Stomach smooth muscle (tissue), 2 donors: ENCODE measurements around the gene LRP1.

Source experiments
- H3K27ac ChIP-seq: one replicate; pipeline ENCODE4 v1.7.0; 2013; ENCODE audit warnings: mild to moderate bottlenecking, low read length, inconsistent platforms
- H3K27me3 ChIP-seq, 2 donors: one replicate each; pipeline ENCODE4 v1.7.0; 2013; ENCODE audit warnings: low read length in 2 of 2; ENCODE audit not compliant: insufficient read depth in 2 of 2, control insufficient read depth in 1 of 2
- H3K36me3 ChIP-seq, 2 donors: one replicate each; pipeline ENCODE4 v1.7.0; 2013; ENCODE audit warnings: low read length in 2 of 2; ENCODE audit not compliant: control insufficient read depth in 2 of 2, insufficient read depth in 2 of 2
- H3K4me1 ChIP-seq: one replicate; pipeline ENCODE4 v1.7.0; 2013; ENCODE audit warnings: low read length; ENCODE audit not compliant: control insufficient read depth, insufficient read depth
- H3K4me3 ChIP-seq, 2 donors: one replicate each; pipeline ENCODE4 v1.7.0; 2013; ENCODE audit warnings: low read length in 2 of 2
- H3K9ac ChIP-seq, 2 donors: one replicate each; pipeline ENCODE4 v1.7.0; 2013; ENCODE audit warnings: low read length in 2 of 2, mild to moderate bottlenecking in 1 of 2
- H3K9me3 ChIP-seq, 2 donors: one replicate each; pipeline ENCODE4 v1.7.0; 2013; ENCODE audit warnings: low read length in 2 of 2; ENCODE audit not compliant: control insufficient read depth in 2 of 2
- donor health status: healthy.
- donor health status: Pancreatic carcinoma.

The LRP1 gene

DNA sequence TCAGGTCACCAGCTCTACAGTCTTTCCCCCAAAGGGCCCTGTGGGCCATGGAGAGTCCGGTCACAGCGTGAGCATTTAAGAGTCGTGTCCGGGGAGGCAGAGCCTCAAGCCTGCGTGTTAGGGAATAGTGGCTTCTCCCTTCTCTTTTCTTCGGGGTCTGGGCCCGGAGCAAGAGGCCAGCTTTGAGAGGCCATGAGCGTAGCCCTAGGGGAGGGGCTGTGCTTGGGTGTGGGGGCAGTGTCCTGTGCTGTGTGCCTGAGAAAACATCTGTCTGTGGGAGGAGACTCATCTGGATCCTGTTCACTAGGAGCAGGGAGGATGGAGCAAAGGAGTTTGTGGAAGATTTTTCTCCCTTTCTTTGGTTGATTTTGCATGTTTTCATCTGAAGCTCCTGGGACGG, 13.8 kb downstream of the LRP1 start:
- Histone ChIP-seq H3K27me3 (no peaks in the 10 kb centered on the region), H3K9ac (no peak overlapping the region), H3K4me3 (no peak overlapping the region), H3K4me1 (peaks cover 40% of the 10 kb centered on the region), H3K9me3 (no peaks in the 10 kb centered on the region), H3K27ac (peak overlapping the region; percentile 18), H3K36me3 (peaks cover 53 to 63% of the 10 kb centered on the region in 2 donors)

DNA sequence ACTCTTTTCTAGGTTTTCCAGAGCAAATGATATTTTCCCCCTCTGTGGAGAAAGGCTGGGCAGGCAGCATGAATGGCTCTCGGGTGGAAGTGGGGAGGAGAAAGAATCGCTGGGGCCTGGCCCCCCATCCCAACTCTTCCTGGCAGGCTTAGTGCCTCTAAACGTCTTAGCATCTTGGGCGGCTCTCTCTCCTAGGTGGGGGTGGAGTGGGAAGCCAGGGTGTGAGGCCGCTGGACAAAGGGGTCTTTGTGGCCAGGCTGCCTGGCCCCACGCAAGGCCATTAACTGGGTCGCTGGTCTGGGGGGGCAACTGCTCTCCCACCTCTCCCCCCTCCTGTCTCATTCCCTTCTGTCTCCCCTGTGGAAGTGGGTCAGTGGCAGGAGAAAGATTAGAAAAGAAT, 14.4 kb downstream of the LRP1 start:
- H3K27me3 ChIP-seq: no peaks in the 10 kb centered on the region
- H3K4me3 ChIP-seq: no peak overlapping the region
- H3K27ac ChIP-seq: peak overlapping the region; percentile 31
- peak overlapping the region in 1 of 2 donors; percentile 31 for H3K9ac ChIP-seq
- H3K4me1 ChIP-seq: peaks cover 40% of the 10 kb centered on the region
- no peaks in the 10 kb centered on the region for H3K9me3 ChIP-seq
- peaks cover 53 to 63% of the 10 kb centered on the region in 2 donors for H3K36me3 ChIP-seq

DNA sequence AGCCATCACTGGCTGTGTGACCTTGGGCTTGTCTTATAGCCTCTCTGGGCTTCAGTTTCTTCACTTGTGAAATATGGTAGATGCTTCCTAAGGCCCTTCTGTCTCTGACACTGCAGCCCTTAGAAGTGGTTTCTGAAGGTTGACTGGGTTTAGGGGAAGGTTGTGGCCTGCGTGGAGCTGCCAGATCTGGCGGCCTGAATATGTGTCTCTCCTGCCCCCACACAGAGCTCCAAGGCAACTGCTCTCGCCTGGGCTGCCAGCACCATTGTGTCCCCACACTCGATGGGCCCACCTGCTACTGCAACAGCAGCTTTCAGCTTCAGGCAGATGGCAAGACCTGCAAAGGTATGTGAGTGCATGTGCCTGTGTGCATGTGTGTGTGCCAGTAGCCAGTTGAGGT, 15.2 kb downstream of the LRP1 start:
- Histone ChIP-seq H3K27me3 (no peaks in the 10 kb centered on the region), H3K4me3 (no peak overlapping the region), H3K9me3 (no peaks in the 10 kb centered on the region), H3K4me1 (peaks cover 43% of the 10 kb centered on the region), H3K36me3 (peaks cover 53 to 60% of the 10 kb centered on the region in 2 donors), H3K9ac (peak overlapping the region in 1 of 2 donors; percentile 31), H3K27ac (peak overlapping the region; percentile 31)

DNA sequence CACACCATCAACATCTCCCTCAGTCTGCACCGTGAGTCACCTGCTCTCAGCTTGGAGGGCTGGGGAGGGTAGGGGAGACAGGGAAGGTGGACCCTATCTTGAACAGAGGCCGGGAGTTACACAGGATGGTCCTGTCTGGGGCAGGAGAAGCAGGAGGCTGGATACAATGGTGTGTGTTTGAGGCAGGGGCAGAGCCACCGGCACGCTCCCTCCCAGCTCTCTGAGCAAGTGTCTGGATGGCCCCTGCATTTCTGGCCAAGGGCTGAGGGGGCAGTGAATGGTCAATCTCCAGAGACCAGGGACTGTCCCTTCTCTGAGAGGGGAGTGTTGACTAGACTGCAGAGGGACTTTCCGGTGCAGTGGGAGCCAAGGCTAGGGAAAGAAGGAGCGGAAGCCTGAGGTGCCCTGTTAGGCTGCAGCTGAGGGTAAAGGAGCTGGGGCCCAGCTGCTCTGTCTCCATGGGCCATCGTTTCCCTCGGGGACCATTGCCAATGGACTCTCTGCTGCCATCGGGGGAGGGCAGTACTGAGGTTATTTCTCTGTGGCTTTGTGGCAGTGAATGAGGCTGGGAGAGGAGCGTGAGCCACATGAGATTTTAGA, 17.3 kb downstream of the LRP1 start:
- H3K4me1 ChIP-seq: peaks cover 51% of the 10 kb centered on the region
- no peak overlapping the region for H3K9ac ChIP-seq
- H3K27ac ChIP-seq: no peak overlapping the region

DNA sequence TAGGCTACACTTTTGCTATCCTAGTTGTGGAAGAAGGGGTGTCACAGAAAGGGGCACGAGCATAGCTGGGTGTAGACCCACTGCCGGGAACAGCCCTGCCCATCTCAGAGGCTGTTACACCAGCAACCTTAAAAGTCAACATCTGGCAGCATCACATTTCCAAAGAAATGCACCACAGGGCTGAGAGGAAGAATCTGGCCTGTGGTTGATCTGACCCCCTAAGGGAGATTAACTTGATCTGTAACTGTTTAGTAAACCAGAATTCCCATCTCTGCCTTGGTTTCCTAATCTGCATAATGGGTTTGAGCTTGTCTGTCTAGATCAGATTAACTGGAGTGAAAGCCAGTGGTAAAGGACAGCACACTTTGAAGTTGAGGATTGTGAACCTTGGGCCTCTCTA, 17.8 kb downstream of the LRP1 start:
- Histone ChIP-seq H3K27me3 (no peaks in the 10 kb centered on the region), H3K9me3 (no peaks in the 10 kb centered on the region), H3K4me1 (peaks cover 57% of the 10 kb centered on the region), H3K9ac (no peak overlapping the region), H3K36me3 (peaks cover 44 to 45% of the 10 kb centered on the region in 2 donors), H3K27ac (peak overlapping the region; percentile 37), H3K4me3 (no peak overlapping the region)

More for the DNA sequence above, 17.3 kb downstream of the LRP1 start:
- Histone ChIP-seq H3K36me3 (peaks cover 45 to 46% of the 10 kb centered on the region in 2 donors), H3K27me3 (no peaks in the 10 kb centered on the region), H3K4me3 (no peak overlapping the region), H3K9me3 (no peaks in the 10 kb centered on the region)

DNA sequence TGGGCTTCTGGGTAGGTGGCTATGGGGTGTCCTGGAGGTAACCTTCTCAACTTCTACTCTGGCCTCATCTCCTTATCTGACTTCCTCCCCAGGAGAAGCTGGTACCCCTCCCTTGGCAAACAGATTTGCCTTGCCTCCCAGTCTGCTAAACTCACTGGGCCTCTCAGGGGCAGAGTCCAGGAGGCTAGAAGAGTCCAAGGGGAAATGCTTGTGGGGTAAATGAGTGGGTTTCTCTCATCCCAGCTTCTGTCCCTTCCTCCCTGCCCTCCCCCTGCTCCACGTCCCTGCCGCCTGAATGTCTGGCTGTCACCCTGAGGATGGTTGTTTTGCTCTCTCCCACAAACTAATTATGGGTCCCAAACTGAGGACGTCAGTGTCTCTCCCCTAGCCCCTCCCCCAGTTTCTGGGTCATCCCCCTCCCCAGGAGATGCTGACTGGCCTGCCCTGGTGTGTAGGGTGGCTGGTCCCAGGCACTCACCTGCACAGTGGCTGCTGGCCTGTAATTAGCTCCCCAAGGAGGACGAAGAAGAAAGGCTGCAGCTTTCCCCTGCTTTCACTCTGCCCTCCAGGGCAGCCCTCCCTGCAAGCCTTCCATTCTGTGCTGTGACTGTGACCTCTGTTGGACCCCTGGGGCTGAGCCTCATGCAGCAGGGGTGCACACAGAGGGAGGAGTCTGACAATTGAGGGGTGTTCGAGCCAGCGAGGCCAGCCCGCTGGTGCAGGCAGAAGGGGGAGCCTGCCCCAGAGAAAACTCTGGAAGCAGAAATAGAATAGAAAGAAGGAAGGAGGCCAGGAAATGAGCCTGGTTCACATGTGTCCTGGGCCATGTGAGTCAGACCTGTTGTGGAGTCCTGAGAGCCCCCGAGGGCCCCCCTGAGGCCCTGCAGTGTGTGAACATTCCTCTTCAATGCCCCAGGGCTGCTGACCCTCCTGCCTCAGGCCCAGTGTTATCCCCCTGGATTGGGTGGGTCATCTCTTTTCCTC, 19.0 kb downstream of the LRP1 start, which contains the start of gene LRP1-AS:
Gene LRP1-AS, minus strand, starts transcription at position 659 of the 984 bp plus-strand sequence.
- Histone ChIP-seq H3K9ac (peak within 1 kb of the TSS in 1 of 2 donors; percentile 5), H3K27ac (peak within 1 kb of the TSS; percentile 76), H3K4me3 (peak within 1 kb of the TSS in 1 of 2 donors; percentile 29), H3K27me3 (no peaks in the 10 kb centered on the region), H3K36me3 (peaks cover 36 to 37% of the 10 kb centered on the region in 2 donors), H3K4me1 (peaks cover 61% of the 10 kb centered on the region), H3K9me3 (no peaks in the 10 kb centered on the region)

DNA sequence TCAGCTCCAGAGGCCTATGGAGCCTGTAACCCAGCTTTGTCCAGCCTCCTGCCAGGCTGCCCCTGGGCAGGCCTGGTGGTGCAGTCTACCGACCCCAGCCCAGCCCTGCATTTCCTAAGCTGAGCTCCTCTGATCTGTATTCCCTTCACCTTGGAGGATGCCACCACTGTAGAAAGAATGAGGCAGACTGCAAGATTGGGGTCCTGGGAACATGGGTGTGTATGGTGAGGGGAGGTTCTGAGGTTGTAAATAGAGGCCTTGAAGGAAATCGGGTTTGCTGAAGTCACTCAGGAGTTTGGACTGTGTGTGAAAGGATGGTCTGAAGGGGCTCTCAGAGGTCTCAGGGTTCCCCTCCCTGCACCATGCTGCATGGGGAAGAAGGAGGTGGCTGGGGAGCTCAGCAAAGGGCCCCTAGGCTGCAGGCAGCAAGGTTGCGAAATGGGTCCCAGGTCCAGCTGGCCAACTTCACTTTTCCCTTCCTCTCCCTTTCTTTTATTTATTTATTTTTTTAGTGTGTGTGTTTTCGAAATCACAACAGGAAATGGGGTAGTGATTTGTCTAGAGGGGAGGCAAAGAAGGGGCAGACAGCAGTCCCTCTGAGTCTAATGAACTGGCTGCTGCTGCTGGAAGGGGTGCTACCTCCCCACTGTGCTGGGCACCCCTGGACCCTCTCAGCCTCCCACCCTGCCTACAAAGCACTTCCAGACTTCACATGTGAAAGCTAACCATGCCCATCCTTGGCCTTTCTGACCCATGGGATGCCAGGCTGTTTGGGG, 20.4 kb downstream of the LRP1 start:
- Histone ChIP-seq H3K4me1 (peaks cover 64% of the 10 kb centered on the region), H3K36me3 (peaks cover 24 to 30% of the 10 kb centered on the region in 2 donors), H3K9ac (peak overlapping the region in 1 of 2 donors; percentile 29), H3K27me3 (no peaks in the 10 kb centered on the region), H3K9me3 (no peaks in the 10 kb centered on the region), H3K4me3 (peak overlapping the region in 1 of 2 donors; percentile 35), H3K27ac (peak overlapping the region; percentile 76)

DNA sequence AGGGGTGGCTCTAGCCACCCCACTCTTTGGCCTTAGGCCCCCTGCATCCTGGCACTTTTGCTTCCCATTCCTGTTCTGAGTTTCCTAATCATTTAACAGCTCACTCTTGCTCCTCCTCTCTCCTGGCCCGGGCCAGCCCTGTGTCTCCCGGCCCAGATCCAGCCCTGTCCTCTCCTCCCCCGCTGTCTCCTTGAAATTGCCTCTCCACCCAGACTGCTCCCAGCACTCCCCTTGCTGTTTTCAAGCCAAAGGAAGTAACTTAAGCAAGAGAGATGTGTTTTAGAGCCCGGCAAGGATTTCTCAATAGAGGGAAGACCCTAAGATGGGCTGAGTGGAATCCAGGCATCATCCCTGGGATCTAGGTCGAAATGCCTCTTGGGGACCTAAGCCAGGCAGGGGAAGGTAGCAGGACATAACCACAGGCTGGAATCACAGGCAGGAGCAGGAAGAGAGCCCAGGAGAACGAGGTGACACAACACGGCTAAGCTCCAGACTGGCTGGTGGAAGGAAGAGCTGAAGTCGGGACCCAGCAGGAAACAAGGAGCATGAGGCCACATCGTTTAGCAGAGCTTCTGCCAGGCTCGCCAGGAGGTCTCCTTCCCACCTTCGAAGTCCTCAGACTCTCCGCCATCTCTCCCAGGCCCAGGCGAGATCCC, 21.1 kb downstream of the LRP1 start:
- Histone ChIP-seq H3K9me3 (no peaks in the 10 kb centered on the region), H3K9ac (no peak overlapping the region), H3K36me3 (peaks cover 28 to 33% of the 10 kb centered on the region in 2 donors), H3K4me1 (peaks cover 64% of the 10 kb centered on the region), H3K4me3 (peak overlapping the region in 1 of 2 donors; percentile 35), H3K27ac (peak overlapping the region; percentile 76), H3K27me3 (no peaks in the 10 kb centered on the region)

DNA sequence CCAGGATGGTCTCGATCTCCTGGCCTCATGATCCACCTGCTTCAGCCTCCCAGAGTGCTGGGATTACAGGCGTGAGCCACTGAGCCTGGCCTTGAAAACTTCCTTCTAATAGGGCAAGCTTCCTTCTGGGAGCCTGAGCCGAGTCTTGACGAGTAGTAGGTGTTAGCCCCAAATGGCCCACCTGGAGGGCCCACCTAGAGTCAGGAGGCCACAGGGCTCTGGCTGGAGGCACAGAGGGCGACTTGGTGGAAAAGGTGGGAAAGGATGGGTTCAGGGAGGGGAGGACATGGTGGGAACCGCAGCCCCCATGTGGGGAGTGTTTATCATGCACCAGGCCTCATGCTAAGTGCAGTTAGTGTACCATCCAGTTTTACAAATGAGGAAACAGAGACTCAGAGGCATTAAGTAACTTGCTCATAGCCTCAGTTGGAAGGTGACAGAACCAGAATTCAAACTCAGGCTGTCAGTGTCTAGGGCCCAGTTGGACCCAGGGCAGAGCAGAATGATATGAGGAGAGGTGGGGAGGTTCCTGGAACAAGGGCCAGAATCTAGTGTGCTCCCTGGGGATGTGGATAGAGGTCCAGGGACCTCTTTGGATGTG, 22.2 kb downstream of the LRP1 start:
- Histone ChIP-seq H3K36me3 (peaks cover 28 to 33% of the 10 kb centered on the region in 2 donors), H3K4me1 (peaks cover 57% of the 10 kb centered on the region)

More for the DNA sequence above, 22.2 kb downstream of the LRP1 start:
- Histone ChIP-seq H3K27ac (peak overlapping the region; percentile 31), H3K27me3 (no peaks in the 10 kb centered on the region), H3K4me3 (no peak overlapping the region), H3K9me3 (no peaks in the 10 kb centered on the region), H3K9ac (no peak overlapping the region)
